Peyer's patch (tissue), 4 donors: ENCODE results near the gene CSNK2A1.

Experiments
- CTCF ChIP-seq, 6 experiments: fragments of 450-650 bp in 4 of 6; fragments of 200-600 bp in 2 of 6; sonication (generic) in 1 of 6; IDR thresholded peaks; one replicate each; pipeline ENCODE4 v1.5.1; 2017 to 2019; ENCODE audit warnings: antibody characterized with exemption in 6 of 6, mild to moderate bottlenecking in 3 of 6, moderate library complexity in 1 of 6
- POLR2A ChIP-seq, 2 donors: fragments of 450-650 bp; IDR thresholded peaks; one replicate each; pipeline ENCODE4 v1.5.1; 2017; ENCODE audit warnings: antibody characterized with exemption in 2 of 2, mild to moderate bottlenecking in 2 of 2, moderate library complexity in 2 of 2

GRCh38 chr20:584971-585301, 41.3 kb upstream of the CSNK2A1 start:
- TF ChIP-seq CTCF (IDR thresholded peaks at IDR 0.05), result no peak
- TF ChIP-seq POLR2A (IDR thresholded peaks at IDR 0.05), result no peak
